ENCODE data around the gene SLC38A2. TPM values are rescaled to one million over a fixed set of nuclear protein-coding genes. Genes with fewer than 3 reads are reported as not detected.

Gene SLC38A2
- total RNA-seq, 1 experiment from 2014 or later = 453 TPM

DNA sequence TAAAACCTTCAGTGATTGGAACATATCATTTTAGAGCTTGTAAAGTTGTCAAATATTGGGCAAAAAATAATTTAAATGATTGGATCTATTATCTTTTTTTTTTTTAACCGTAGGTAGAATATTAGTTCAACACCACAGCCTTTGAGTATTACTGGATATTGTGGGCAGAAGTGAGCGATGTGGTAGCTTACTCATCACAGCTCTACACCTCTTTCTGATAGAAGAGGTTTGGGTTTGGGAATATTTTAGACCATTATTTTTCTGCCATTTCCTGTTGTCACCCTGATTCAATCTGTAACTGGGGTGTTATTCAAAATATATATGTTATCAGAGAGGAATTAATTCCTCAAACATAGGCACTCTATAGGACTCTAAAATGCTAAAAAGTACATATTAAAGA, 34.8 kb upstream of the SLC38A2 start:
- H3K4ac ChIP-seq (ENCODE audit: low read depth, low read length) = no peak overlapping the region
- no peak for DNase-seq
- H3T11ph ChIP-seq (ENCODE audit: low read length) = no peak overlapping the region
- no peaks in the 10 kb centered on the region for H3K9me3 Mint-ChIP-seq
- no peak overlapping the region for H2BK15ac ChIP-seq (ENCODE audit: low read depth, low read length)
- no peak overlapping the region for H3K14ac ChIP-seq (ENCODE audit: insufficient read depth, low read length)
- H3K9ac ChIP-seq (ENCODE audit: extremely low read depth, insufficient read length, low read length) = no peak overlapping the region
- no peak overlapping the region for H2BK20ac ChIP-seq (ENCODE audit: low read depth, low read length, poor library complexity, severe bottlenecking)
- H3K27me3 Mint-ChIP-seq (ENCODE audit: low read depth) = no peaks in the 10 kb centered on the region
- H2AK5ac ChIP-seq (ENCODE audit: insufficient read length, low read length) = no peak overlapping the region
- no peak overlapping the region for H4K91ac ChIP-seq (ENCODE audit: insufficient read length, low read depth, low read length)
- no peak overlapping the region for H3K18ac ChIP-seq (ENCODE audit: insufficient read length, low read depth, low read length)
- H3K23me2 ChIP-seq (ENCODE audit: insufficient read length, low read depth, low read length, poor library complexity, severe bottlenecking) = no peaks in the 10 kb centered on the region
- peaks cover 4% of the 10 kb centered on the region; the same call in 1 of the 2 replicates for H3K4me1 ChIP-seq (ENCODE audit: insufficient read depth, low read length)
- H3K56ac ChIP-seq (ENCODE audit: insufficient read length, low read depth, low read length) = no peak overlapping the region
- no peaks in the 10 kb centered on the region for H4K20me1 ChIP-seq (ENCODE audit: control insufficient read depth, insufficient read depth, insufficient read length)
- H3K36me3 Mint-ChIP-seq (ENCODE audit: insufficient read depth in 1 of 3, low read depth in 3 of 3) = peaks cover 0 to 7% (median 3%) of the 10 kb centered on the region in 3 experiments; a peak in 4 of 7 replicates
- H3K4me1 Mint-ChIP-seq = peaks cover 24 to 28% of the 10 kb centered on the region in 2 experiments
- H4K5ac ChIP-seq (ENCODE audit: insufficient read length, low read depth, low read length) = no peak overlapping the region
- H3K27ac Mint-ChIP-seq = no peak overlapping the region
- no peak overlapping the region for H3K23ac ChIP-seq (ENCODE audit: insufficient read length, low read depth, low read length)
- no peaks in the 10 kb centered on the region for H3K27me3 ChIP-seq (ENCODE audit: insufficient read depth, low read length)
- no peak overlapping the region for H3K27ac ChIP-seq (ENCODE audit: insufficient read length, low read depth, low read length)
- H4K8ac ChIP-seq (replicated peaks; ENCODE audit: insufficient read length, low read depth, low read length) = no peak overlapping the region
- H3K4me3 Mint-ChIP-seq = no peak overlapping the region
- H3K79me1 ChIP-seq (ENCODE audit: insufficient read depth, low read depth, low read length, poor library complexity, severe bottlenecking) = no peaks in the 10 kb centered on the region
- no peak overlapping the region for H2BK12ac ChIP-seq (ENCODE audit: insufficient read length, low read depth, low read length)
- H2AFZ ChIP-seq (ENCODE audit: low read length) = no peak overlapping the region
- H3K79me2 ChIP-seq (ENCODE audit: insufficient read depth, low read length) = no peaks in the 10 kb centered on the region
- no CpG with 5 or more reads among the region's 2 CpGs for WGBS (ENCODE audit: extremely low coverage, insufficient read length, low lambda C conversion rate)
- H3K4me2 ChIP-seq (ENCODE audit: insufficient read depth, insufficient read length, low read length) = no peak overlapping the region
- H2BK5ac ChIP-seq (ENCODE audit: insufficient read length, low read length) = no peak overlapping the region
- TF ChIP-seq, protein P1, sequence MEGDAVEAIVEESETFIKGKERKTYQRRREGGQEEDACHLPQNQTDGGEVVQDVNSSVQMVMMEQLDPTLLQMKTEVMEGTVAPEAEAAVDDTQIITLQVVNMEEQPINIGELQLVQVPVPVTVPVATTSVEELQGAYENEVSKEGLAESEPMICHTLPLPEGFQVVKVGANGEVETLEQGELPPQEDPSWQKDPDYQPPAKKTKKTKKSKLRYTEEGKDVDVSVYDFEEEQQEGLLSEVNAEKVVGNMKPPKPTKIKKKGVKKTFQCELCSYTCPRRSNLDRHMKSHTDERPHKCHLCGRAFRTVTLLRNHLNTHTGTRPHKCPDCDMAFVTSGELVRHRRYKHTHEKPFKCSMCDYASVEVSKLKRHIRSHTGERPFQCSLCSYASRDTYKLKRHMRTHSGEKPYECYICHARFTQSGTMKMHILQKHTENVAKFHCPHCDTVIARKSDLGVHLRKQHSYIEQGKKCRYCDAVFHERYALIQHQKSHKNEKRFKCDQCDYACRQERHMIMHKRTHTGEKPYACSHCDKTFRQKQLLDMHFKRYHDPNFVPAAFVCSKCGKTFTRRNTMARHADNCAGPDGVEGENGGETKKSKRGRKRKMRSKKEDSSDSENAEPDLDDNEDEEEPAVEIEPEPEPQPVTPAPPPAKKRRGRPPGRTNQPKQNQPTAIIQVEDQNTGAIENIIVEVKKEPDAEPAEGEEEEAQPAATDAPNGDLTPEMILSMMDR (conservative IDR thresholded peaks at IDR 0.05) = no peak
- H3K9me3 ChIP-seq (ENCODE audit: control insufficient read depth, low read depth, low read length) = no peaks in the 10 kb centered on the region
- H2BK120ac ChIP-seq (ENCODE audit: low read depth, low read length, poor library complexity, severe bottlenecking) = no peak overlapping the region
